NCI-H1105 (cell line): ENCODE measurements around the gene SSBP4.
"Not testable (repeated sequence)": the region's sequence is repeated elsewhere in the genome, so short reads cannot be mapped to it uniquely, and the experiment has no call there.

Experiments used
- DNase-seq: peaks from one replicate; lab custom pipeline; 2025; lab: John Stamatoyannopoulos, UW

SSBP4 gene

DNA sequence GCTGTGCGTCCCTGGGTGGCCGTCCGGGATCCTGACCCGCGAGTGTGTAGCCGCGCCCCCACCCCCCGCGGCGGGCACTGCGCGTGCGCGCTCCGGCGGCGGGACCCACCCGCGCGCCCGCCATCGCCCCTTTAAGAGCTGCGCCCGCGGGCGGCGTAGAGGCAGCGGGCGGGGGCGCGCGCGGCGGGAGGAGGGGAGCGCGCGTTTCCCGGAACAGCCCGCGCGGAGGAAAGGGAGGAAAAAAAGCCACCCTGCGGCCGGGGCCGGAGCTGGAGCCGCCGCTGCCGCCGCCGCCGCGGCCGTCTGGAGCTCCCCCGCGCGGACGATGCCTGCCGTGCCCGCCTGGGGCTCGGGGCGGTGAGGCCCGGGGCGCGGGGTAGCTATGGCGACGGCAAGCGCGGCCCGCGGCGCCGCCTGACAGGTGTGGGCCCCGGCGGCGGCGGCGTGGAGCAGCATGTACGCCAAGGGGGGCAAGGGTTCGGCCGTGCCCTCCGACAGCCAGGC is at the start of gene SSBP4:
Gene SSBP4, plus strand, starts transcription at position 204 of the 504 bp plus-strand sequence. Its CDS starts 251 bp downstream, at position 455.
- DNase-seq, result peak; percentile 75

DNA sequence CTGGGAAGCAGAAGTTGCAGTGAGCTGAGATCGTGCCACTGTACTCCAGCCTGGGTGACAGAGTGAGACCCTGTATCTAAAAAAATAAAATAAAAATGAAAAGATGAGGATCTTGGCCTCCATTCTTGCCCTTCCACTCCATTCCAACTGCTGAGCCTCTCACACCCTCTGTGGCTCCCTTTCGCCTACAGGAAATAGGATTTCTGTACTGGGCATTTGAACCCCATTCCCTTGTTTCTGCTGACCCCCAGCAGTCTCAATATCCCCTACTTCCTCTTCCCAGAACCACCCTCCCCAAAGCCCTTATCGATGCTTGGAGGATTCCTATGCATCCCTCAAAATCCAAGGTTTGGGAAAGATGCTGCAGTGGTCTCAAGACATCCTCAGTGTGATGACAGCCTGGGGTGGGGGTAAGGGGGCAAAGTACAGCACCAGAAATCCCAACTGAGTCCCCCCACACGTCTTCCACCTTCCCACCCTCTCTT is 45.7 kb upstream of the SSBP4 start:
- no peak for DNase-seq

DNA sequence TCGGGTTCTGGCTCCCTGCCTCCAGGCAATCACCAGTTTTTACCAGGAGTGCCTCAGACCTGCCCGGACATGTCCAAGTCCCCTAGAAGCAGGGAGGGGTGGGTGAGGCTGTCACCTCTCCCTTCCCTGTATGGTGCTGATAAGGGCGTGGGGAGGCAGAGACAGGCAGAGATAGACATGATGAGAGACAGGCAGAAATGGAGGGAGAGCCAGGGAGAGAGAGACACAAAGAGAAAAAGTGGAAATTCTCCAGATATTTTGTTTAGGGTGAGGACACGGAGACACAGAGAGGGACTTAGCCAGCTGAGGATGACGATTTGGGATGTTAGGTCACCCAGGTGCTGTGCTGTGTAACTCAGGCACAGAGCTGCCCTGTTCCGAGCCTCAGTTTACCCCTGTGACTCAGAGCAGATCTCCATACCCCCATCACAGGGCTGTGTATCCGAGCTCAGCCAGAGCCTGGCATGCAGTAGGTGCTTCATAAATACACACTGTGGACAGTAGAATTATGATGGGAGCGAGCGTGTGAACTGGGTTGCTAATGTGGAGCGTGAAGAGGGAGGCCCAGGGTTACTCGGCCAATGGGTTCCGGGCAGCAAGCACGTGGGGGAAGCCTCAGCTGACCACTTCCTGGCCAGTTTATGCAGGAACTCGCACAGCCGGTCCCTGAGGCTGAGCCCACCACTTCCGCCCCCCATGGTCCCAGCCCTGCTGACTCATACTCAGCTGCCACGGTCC is 45.1 kb upstream of the SSBP4 start:
- peak; percentile 54 for DNase-seq

- no peak for DNase-seq
Measured at GRCh38 chr19:18377026-18377425, 42.2 kb upstream of the SSBP4 start.

DNA sequence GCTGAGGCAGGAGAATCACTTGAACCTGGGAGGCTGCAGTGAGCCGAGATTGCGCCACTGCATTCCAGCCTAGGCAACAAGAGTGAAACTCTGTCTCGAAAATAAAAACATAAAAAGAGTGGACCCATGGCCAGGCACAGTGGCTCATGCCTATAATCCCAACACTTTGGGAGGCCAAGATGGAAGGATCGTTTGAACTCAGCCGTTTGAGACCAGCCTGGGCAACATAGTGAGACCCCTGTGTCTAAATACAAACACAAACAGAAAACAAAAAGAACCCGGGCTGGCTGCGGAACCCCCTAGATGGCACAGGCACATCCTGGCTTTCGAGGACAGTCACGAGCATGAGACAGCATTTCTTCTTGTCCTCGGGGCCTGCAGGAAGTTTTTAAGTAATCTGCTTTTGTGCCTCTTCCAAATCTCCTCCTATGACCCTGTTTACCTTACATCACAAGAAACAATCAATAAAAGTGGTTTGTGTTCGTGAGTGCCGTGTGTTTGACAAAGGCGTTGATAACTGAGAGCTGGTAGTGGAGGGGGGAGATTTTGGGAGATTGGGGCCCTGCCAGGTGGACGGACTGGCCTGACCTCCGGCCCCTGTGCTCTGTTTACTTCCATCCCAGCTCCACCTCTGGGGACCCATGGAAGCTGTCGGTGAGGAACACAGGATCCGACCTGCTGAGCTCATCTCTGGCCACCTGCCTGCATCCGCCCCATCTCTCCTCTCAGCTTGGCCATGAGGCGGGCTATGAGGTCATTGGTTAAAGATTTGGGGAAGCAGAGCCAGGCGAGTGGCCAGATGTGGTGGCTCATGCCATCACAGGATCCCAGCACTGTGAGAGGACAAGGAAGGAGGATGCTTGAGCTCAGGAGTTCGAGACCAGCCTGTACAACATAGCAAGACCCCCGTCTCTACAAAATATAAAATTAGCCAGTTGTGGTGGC is 39.1 kb upstream of the SSBP4 start:
- DNase-seq, result no peak

- DNase-seq, result no peak
Measured at GRCh38 chr19:18380843-18381242, 38.4 kb upstream of the SSBP4 start.

DNA sequence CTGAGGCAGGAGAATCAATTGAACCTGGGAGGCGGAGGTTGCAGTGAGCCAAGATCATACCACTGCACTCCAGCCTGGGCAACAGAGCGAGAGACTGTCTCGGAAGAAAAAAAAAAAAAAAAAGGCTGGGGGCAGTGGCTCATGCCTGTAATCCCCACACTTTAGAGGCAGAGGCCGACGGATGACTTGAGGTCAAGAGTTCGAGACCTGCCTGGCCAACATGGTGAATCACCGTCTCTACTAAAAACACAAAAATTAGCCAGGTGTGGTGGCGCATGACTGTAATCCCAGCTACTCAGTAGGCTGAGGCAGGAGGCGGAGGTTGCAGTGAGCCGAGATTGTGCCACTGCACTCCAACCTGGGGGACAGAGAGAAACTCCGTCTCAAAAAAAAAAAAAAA is 35.6 kb upstream of the SSBP4 start:
- DNase-seq, result not testable (repeated sequence)

DNA sequence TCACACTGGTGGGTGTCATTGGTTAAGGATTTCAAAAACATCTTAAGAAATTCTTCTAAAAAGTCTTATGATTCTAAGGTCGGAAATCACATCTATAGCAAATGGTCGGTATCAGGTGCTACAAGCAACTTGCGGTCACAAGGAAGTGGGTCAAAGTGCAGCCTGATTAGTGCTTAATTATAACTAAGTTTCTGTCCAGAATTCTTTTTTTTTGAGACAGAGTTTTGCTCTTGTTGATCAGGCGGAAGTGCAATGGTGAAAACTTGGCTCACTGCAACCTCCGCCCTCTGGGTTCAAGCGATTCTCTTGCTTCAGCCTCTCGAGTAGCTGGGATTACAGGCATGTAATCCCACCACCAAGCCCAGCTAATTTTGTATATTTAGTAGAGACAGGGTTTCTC is 34.4 kb upstream of the SSBP4 start:
- no peak for DNase-seq

- no peak for DNase-seq
Measured at GRCh38 chr19:18385359-18385674, 33.9 kb upstream of the SSBP4 start.

GRCh38 chr19:18385675-18386542 is 33.3 kb upstream of the SSBP4 start, which contains the start of gene GDF15:
GDF15 (plus strand) TSS chr19:18386158; CDS start chr19:18386190, 32 bp downstream.
- DNase-seq, result no peak

GRCh38 chr19:18386543-18387271 is 32.5 kb upstream of the SSBP4 start:
- DNase-seq, result no peak

DNA sequence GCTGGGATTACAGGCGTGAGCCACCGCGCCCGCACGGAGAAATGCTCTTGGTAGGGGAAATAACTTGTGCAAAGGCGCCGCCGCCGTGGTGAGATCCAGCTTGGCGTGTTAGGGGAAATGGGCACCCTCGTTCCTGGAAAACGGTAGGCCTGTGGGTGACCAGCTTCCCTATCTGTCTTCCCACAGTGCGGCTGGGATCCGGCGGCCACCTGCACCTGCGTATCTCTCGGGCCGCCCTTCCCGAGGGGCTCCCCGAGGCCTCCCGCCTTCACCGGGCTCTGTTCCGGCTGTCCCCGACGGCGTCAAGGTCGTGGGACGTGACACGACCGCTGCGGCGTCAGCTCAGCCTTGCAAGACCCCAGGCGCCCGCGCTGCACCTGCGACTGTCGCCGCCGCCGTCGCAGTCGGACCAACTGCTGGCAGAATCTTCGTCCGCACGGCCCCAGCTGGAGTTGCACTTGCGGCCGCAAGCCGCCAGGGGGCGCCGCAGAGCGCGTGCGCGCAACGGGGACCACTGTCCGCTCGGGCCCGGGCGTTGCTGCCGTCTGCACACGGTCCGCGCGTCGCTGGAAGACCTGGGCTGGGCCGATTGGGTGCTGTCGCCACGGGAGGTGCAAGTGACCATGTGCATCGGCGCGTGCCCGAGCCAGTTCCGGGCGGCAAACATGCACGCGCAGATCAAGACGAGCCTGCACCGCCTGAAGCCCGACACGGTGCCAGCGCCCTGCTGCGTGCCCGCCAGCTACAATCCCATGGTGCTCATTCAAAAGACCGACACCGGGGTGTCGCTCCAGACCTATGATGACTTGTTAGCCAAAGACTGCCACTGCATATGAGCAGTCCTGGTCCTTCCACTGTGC is 30.9 kb upstream of the SSBP4 start:
- peak; percentile 85 for DNase-seq

DNA sequence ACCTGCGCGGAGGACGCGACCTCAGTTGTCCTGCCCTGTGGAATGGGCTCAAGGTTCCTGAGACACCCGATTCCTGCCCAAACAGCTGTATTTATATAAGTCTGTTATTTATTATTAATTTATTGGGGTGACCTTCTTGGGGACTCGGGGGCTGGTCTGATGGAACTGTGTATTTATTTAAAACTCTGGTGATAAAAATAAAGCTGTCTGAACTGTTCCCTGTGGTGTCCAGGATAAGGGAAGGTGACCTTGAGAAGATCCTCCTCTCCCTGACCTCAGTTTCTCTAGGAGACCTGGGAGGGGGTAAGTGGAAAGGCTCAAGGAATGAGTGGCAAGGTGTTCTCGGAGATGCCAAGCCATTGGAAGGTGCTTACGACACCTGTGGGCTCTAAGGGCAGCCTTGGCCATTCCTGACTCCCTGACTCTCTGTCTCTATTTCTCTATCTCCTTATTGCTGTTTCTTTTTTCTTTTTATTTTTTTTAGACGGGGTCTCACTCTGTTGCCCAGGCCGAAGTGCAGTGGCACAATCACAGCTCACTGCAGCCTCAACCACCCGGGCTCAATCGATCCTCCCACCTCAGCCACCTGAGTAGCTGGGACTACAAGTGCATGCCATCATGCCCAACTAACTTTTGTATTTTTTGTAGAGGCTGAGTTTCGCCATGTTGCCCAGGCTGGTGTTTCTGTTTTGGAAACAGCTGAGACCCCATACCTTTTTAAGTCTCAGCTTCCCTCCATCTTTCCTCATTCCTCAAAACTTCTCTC is 30.1 kb upstream of the SSBP4 start:
- DNase-seq, result no peak

GRCh38 chr19:18389726-18390064 is 29.5 kb upstream of the SSBP4 start:
- no peak for DNase-seq

DNA sequence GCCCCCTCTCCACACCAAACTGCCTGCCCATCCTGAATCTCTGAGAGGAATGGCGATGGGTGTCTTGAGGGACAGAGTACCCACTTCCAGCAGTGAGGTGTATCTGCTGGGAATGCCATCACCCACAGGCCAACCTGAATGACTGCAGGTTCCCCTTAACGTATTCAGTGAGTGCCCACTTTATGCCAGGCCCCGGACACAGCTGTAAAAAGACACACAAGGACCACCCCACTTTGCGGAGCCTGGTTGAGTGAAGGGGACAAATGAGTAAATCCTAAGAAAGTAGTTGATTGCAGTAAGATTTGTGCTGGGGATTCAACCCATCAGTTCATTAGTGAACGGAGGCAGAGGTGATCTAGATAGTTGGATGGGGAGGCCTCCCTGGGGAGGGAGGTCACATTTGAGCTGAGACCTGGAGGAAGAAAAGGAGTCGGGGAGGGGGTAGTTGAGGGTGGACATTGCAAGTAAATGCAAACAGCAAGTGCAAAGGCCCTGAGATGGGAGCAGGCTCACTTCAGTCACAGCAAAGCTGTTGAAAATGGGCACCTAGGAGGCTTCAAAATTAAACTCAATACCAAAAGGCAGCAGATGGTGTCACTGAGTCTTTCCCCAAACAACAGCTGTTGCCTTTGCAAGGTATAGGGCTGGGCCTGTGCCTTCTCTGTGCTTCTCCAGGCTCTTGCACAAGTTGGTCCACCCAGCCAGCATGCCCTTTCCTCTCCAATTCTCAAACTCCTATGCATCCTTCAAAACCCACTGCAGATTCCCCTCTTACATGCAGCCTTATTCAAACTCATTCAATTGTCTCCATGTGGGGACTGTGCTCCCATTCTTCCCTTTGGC is 28.9 kb upstream of the SSBP4 start:
- DNase-seq, result no peak

- DNase-seq, result no peak
Measured at GRCh38 chr19:18391509-18392075, 27.6 kb upstream of the SSBP4 start.

DNA sequence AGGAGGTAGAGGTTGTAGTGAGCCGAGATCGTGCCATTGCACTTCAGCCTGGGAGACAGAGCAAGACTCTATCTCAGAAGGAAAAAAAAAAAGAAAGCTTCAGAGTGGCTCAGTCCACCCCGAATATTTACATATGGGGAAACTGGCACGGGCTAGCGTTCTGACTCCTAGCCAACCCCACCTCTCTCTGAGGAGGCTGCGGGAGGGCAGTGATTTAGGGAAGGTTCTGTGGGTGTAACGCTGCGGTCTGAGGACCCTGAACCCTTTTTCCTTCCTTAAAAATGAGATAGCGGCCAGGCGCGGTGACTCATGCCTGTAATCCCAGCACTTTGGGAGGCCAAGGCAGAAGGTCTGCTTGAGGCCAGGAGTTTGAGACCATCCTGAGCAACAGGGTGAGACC is 26.8 kb upstream of the SSBP4 start:
- no peak for DNase-seq

DNA sequence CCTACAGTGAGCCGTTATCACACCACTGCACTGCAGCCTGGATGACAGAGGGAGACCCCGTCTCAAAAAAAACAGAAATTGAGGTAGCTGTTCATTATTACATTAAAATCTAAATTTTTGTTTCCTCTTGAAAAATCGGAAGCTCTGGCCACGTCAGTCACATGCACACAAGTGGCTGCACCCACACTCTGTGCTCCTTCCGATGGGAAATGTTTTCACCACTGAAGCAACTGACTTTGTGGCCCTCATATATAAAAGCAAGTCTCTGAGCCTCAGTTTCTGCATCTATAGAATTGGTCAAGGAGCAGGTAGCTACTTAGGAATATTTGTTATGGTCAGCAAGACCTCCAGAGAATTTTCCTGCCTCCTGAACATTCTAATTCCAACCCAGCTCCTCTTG is 26.3 kb upstream of the SSBP4 start:
- no peak for DNase-seq
